Measurements from ENCODE around the gene TBC1D25.

The TBC1D25 gene

DNA sequence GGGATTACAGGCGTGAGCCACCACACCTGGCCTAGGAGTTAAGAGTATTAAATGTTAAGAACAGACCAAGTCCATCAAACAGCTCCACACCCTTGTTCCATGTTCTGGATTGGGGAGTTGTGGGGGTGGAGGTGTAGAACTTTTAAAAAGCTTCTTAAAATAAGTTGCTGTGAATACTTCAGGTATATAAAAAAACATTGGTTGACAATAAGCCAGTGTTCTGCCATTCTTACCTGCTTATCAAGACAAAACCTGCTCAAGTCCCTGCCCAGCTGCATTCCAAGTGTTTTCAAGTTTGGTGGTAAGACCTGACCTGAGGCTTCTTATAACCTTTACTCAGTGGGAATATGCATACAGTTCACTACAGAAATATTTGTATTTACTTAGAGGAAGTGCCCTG, 41.1 kb downstream of the TBC1D25 start:
- TF ChIP-seq CEBPB (IDR thresholded peaks at IDR 0.05) (no peak), YY1 (IDR thresholded peaks at IDR 0.05; ENCODE audit: low read depth) (no peak), EP300 (IDR thresholded peaks at IDR 0.05; ENCODE audit: borderline replicate concordance) (no peak), CREB1 (IDR thresholded peaks at IDR 0.05; ENCODE audit: low read depth) (no peak), NFIC (IDR thresholded peaks at IDR 0.05) (no peak), TCF12 (IDR thresholded peaks at IDR 0.05; ENCODE audit: low read depth) (no peak), TEAD4 (IDR thresholded peaks at IDR 0.05) (no peak), RAD21 (IDR thresholded peaks at IDR 0.05; ENCODE audit: low read depth) (no peak)
- TF ChIP-seq, protein P1, sequence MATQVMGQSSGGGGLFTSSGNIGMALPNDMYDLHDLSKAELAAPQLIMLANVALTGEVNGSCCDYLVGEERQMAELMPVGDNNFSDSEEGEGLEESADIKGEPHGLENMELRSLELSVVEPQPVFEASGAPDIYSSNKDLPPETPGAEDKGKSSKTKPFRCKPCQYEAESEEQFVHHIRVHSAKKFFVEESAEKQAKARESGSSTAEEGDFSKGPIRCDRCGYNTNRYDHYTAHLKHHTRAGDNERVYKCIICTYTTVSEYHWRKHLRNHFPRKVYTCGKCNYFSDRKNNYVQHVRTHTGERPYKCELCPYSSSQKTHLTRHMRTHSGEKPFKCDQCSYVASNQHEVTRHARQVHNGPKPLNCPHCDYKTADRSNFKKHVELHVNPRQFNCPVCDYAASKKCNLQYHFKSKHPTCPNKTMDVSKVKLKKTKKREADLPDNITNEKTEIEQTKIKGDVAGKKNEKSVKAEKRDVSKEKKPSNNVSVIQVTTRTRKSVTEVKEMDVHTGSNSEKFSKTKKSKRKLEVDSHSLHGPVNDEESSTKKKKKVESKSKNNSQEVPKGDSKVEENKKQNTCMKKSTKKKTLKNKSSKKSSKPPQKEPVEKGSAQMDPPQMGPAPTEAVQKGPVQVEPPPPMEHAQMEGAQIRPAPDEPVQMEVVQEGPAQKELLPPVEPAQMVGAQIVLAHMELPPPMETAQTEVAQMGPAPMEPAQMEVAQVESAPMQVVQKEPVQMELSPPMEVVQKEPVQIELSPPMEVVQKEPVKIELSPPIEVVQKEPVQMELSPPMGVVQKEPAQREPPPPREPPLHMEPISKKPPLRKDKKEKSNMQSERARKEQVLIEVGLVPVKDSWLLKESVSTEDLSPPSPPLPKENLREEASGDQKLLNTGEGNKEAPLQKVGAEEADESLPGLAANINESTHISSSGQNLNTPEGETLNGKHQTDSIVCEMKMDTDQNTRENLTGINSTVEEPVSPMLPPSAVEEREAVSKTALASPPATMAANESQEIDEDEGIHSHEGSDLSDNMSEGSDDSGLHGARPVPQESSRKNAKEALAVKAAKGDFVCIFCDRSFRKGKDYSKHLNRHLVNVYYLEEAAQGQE (IDR thresholded peaks at IDR 0.05; ENCODE audit: low read depth) = no peak
- TF ChIP-seq, protein P2, sequence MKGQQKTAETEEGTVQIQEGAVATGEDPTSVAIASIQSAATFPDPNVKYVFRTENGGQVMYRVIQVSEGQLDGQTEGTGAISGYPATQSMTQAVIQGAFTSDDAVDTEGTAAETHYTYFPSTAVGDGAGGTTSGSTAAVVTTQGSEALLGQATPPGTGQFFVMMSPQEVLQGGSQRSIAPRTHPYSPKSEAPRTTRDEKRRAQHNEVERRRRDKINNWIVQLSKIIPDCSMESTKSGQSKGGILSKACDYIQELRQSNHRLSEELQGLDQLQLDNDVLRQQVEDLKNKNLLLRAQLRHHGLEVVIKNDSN (IDR thresholded peaks at IDR 0.05) = no peak

DNA sequence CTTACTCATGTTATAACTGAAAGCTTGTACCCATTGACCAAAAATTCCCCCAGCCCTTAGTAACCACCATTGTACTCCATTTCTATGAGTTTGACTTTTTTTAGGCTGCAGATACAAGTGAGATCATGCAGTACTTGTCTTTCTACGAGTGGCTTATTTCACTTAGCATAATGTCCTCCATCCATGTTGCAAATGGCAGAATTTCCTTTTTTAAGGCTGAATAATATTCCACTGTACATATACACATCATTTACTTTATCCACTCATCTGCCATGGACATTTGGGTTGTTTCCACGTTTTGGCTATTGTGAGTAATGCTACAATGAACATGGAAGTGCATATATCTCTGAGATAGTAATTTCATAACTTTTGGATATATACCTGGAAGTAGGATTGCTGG, 45.2 kb downstream of the TBC1D25 start:
- TF ChIP-seq CEBPB (IDR thresholded peaks at IDR 0.05) = no peak
- TF ChIP-seq, protein P1 (IDR thresholded peaks at IDR 0.05; ENCODE audit: low read depth) = no peak
- TF ChIP-seq EGR1 (IDR thresholded peaks at IDR 0.05) = no peak
- TF ChIP-seq, protein P3, sequence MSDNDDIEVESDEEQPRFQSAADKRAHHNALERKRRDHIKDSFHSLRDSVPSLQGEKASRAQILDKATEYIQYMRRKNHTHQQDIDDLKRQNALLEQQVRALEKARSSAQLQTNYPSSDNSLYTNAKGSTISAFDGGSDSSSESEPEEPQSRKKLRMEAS (IDR thresholded peaks at IDR 0.05) = no peak
- TF ChIP-seq RAD21 (IDR thresholded peaks at IDR 0.05; ENCODE audit: low read depth) = no peak
- TF ChIP-seq FOXM1 (IDR thresholded peaks at IDR 0.05; ENCODE audit: borderline replicate concordance, low read depth) = no peak
- no peak for TF ChIP-seq EP300 (IDR thresholded peaks at IDR 0.05; ENCODE audit: borderline replicate concordance)
- TF ChIP-seq ZBTB7A (IDR thresholded peaks at IDR 0.05; ENCODE audit: low read depth) = no peak
- TF ChIP-seq CREB1 (IDR thresholded peaks at IDR 0.05; ENCODE audit: low read depth) = no peak
- TF ChIP-seq TCF12 (IDR thresholded peaks at IDR 0.05; ENCODE audit: low read depth) = no peak
- no peak for TF ChIP-seq NFIC (IDR thresholded peaks at IDR 0.05)
- TF ChIP-seq TEAD4 (IDR thresholded peaks at IDR 0.05) = no peak
- no peak for TF ChIP-seq YY1 (IDR thresholded peaks at IDR 0.05; ENCODE audit: low read depth)
- TF ChIP-seq, protein P2 (IDR thresholded peaks at IDR 0.05) = no peak
- no peak for TF ChIP-seq TAF1 (IDR thresholded peaks at IDR 0.05; ENCODE audit: low read depth)

DNA sequence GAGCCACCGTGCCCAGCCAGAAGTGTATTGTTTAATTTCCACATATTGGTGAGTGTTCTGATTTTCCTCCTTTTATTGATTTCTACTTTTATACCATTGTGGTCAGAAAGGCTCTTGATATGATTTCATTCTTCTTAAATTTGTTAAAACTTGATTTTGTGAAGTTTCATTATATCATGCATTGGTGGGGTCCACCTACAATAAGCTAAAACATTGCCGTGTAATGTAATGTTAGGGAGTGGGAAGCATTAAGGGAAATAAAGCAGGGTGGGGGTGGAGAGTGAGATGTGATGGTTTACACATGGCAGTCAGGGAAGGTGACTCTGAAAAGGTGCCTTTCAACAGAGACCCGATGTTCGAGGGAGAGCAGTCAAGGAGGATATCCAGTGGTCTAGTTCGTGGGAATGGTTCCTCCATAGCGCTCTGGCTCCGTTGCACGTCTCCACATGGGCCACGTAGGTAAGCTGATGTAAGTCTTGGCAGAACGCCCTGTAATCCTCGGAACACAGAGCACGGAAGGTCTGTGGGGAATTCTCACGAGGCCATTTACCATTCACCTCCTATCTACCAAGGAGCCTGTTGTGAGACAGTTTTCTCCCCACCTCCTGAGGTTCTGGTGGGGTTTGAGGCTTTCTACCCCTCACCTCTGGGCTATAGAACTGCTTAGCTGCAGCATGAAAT, 50.1 kb downstream of the TBC1D25 start:
- TF ChIP-seq RAD21 (IDR thresholded peaks at IDR 0.05; ENCODE audit: low read depth) (no peak), EGR1 (IDR thresholded peaks at IDR 0.05) (no peak), NFIC (IDR thresholded peaks at IDR 0.05) (no peak), TEAD4 (IDR thresholded peaks at IDR 0.05) (no peak), FOXM1 (IDR thresholded peaks at IDR 0.05; ENCODE audit: borderline replicate concordance, low read depth) (no peak), EP300 (IDR thresholded peaks at IDR 0.05; ENCODE audit: borderline replicate concordance) (no peak), CEBPB (IDR thresholded peaks at IDR 0.05) (no peak), CREB1 (IDR thresholded peaks at IDR 0.05; ENCODE audit: low read depth) (no peak), TAF1 (IDR thresholded peaks at IDR 0.05; ENCODE audit: low read depth) (no peak), ZBTB7A (IDR thresholded peaks at IDR 0.05; ENCODE audit: low read depth) (no peak), TCF12 (IDR thresholded peaks at IDR 0.05; ENCODE audit: low read depth) (no peak), YY1 (IDR thresholded peaks at IDR 0.05; ENCODE audit: low read depth) (no peak)
- TF ChIP-seq, protein P3 (IDR thresholded peaks at IDR 0.05) = no peak
- TF ChIP-seq, protein P1 (IDR thresholded peaks at IDR 0.05; ENCODE audit: low read depth) = no peak
- TF ChIP-seq, protein P2 (IDR thresholded peaks at IDR 0.05) = no peak
